Urinary bladder (tissue), 4 donors: Measurements from ENCODE around the gene FCAMR. TPM values are rescaled to one million over a fixed set of nuclear protein-coding genes. Genes with fewer than 3 reads are reported as not detected.

Experiments used
- DNase-seq: peaks from one replicate; pipeline ENCODE4 v3.0.0-alpha.2; 2015; ENCODE audit errors: extremely low spot score
- H3K27ac ChIP-seq: one replicate; pipeline ENCODE4 v1.5.1; 2013; ENCODE audit warnings: low read depth, mild to moderate bottlenecking, moderate library complexity
- H3K36me3 ChIP-seq: one replicate; pipeline ENCODE4 v1.6.1; 2013; ENCODE audit warnings: mild to moderate bottlenecking, moderate library complexity; ENCODE audit not compliant: insufficient read depth
- H3K4me1 ChIP-seq: one replicate; pipeline ENCODE4 v1.6.1; 2013; ENCODE audit warnings: mild to moderate bottlenecking, moderate library complexity; ENCODE audit not compliant: insufficient read depth
- H3K4me3 ChIP-seq: one replicate; pipeline ENCODE4 v1.5.1; 2013; ENCODE audit warnings: low read depth, low read length
- WGBS: extraction: QIAGEN DNeasy Blood & Tissue Kit; methylation state at CpG from one replicate; pipeline ENCODE4 v1.1.7; 2013; 5-methylcytosine and 5-hydroxymethylcytosine counted together
- polyA plus RNA-seq: library from polyadenylated mRNA; stranded (reverse); fragments of 200-250 nt; gene quantifications from one replicate; pipeline ENCODE4 v1.2.3, GENCODE V29; 2013
- total RNA-seq: library from RNA; depleted of rRNA; stranded (reverse); fragments of >200 nt; gene quantifications from one replicate; pipeline ENCODE4 v1.2.3, GENCODE V29; 2014
- donor health status: healthy with polysubstance abuse.
- donor health status: healthy.

FCAMR gene
- total and polyA plus RNA-seq, 2 donors = not detected

DNA sequence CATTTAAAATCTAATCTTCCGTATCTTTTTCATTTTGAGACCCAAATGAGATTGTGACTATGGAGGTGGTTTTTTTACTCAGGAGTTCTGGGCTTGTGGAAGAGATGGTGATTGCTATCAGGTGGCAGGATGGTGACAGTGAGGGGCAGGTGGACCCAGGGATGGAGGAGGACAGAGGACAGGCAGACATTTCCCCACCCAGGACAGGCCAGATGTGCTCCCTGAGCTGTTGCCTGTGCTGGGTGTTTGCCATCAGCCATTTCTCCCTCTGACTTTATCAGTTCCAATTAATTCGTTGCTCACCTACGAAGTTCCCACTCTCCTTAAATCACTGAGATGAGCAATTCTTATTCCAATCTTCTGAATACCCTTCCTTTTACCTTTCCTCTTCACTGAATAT is 35.8 kb upstream of the FCAMR start:
- no peak for DNase-seq
- Histone ChIP-seq H3K27ac (no peak overlapping the region), H3K4me1 (no peaks in the 10 kb centered on the region), H3K4me3 (no peak overlapping the region), H3K36me3 (no peaks in the 10 kb centered on the region)
- 93% methylated on average over 3 of the region's 3 CpGs for WGBS

DNA sequence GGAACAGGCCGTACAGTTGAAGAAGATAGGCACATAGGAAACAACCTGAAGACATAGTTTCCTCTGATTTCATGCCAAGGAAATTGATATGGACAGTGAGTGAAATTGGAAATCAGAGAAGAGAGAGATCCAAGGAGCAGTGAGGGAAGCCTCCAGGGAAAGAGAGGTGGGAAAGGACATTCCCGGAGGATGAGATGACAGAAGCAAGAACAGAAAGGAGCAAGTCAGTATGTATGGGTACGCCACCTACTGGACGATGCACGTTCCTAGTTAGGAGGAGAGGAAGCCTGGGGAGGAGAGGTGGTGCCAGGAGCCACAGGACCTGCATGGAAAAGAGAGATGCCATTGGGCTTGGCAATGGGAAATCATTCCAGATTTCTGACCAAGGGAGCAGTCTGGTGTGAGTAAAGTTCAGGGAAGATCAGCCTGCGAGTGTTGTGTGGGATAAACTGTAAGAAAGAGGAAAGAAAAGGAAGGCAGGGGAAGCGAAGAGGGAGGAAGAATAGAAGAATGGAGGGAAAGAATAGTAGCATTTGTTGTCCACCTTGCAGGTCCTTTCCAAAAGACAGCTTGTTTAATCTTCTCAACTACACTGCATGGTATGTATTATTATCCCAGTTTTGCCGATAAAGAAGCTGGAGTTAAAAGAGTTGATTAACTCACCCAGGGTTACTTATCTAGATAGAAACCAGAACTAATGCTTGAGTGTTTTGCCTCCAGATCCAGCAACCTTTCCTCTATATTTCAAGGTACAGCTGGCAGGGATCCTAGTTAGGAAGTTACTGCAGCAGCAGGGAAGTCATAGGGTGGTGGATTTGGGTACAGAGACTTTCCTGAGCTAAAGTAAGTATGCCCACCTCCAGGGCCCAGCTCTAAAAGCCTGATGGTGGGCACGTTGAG is 34.9 kb upstream of the FCAMR start:
- 45% methylated on average over 9 of the region's 9 CpGs for WGBS
- Histone ChIP-seq H3K36me3 (no peaks in the 10 kb centered on the region), H3K4me3 (no peak overlapping the region), H3K4me1 (no peaks in the 10 kb centered on the region), H3K27ac (no peak overlapping the region)
- no peak for DNase-seq

DNA sequence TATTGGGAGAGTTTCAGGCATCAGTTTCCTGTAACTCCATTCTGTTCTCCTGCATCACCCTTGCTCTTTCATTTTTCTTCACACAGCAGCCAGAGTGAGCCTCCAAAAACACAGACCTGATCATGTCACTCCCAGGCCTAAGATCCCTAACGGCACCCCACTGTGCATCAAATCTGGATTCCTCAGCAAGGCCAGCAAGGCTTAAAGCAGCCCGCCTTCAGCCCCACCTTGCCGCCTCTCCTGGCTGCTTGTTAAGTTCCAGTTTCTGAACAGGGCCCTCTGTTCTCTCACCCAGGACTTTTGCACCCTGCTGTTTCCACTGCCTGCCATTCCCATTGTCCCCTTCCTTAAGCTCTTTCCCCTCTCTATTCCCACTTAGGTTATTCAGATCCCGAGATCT is 33.0 kb upstream of the FCAMR start:
- H3K4me3 ChIP-seq = no peak overlapping the region

DNA sequence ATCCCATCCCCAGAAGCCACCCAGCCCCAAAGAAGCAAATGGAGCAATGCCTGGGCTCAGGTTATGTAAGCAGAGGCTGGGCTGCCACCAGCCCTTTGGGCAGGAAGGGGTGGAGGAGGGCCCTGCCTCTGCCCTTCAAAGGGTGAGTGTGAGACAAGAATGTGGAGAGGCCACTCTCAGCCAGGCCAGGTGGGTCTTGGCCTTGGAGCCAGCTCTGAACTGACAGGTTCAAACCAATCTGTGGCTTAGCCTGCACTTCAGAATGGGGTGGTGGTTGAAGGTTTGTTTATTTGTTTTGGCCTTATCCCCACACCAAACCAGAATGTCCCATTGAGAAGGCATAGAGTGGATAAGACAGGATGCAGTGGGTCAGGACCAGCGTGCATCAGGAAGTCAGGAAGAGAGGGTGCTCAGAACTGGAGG is 32.5 kb upstream of the FCAMR start:
- Histone ChIP-seq H3K4me3 (no peak overlapping the region), H3K36me3 (no peaks in the 10 kb centered on the region), H3K4me1 (no peaks in the 10 kb centered on the region), H3K27ac (no peak overlapping the region)
- DNase-seq = no peak
- 65% methylated on average over 1 of the region's 1 CpG for WGBS

More for the DNA sequence above, 33.0 kb upstream of the FCAMR start:
- Histone ChIP-seq H3K27ac (no peak overlapping the region), H3K4me1 (no peaks in the 10 kb centered on the region), H3K36me3 (no peaks in the 10 kb centered on the region)
- DNase-seq = no peak
- WGBS = 80% methylated on average over 4 of the region's 4 CpGs

DNA sequence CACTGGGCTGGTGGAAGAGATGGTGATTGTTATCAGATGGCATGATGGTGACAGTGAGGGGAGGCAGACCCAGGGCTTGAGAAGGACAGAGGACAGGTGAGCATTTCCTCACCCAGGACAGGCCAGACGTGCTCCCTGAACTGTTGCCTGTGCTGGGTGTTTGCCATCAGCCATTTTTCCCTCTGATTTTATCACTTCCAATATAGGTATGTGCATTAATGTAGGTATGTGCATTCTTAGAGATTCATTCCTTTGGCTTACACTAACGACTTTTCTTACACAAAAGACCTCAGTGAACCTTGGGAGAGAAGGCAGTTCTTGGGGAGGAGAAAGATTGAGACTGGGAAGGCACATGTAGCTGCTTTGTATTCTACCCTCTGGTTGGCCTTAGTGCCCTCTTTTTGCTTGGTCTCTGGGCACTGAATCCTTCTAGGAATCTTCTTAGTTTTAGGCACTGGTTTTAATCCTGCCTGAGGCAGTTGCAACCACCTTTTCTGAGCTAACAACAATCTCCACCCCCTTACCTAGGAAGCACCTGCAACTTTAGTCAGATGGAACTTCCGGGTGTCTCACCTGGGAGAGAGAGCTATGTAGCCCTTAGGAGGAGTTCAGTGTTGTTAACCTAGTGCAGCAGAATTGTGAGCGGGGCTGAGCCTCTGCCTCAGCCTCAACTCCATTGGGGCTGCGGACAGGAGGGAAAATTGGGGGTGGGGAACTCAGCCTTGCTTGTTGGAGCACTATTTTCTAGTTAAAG is 31.4 kb upstream of the FCAMR start:
- Histone ChIP-seq H3K36me3 (no peaks in the 10 kb centered on the region), H3K4me3 (no peak overlapping the region), H3K4me1 (no peaks in the 10 kb centered on the region), H3K27ac (peak overlapping the region; percentile 71)
- no peak for DNase-seq
- 78% methylated on average over 5 of the region's 5 CpGs for WGBS

DNA sequence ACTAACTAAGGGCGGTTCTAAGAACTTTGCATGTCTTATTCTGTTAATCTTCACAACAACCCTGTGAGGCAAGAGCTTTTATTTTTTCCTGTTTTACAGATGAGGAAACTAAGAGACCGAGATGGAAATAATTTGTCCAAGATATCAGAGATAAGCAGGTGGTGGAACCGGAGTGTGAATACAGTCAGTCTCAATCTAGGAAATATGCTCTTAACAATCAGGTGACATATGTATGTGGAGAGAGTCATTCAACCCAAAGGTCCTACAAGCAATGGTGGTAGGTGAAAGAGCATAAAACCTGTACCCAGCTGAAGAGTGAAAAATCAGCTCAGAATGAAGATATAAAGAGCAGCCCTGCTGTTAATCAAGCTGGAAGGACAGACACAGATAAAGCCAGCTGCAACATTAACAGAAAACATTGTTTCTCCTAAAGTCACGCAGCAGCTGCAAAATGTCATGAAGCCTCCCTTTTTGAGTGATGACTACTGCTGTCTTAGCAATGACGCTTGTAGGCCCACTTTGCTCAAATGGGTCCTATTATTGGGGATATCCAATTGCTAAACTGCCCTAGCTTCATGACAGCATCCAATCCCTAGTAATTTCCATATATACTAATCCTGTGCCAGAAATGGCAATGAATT is 30.5 kb upstream of the FCAMR start:
- no peak overlapping the region for H3K27ac ChIP-seq
- H3K36me3 ChIP-seq = no peaks in the 10 kb centered on the region
- no peaks in the 10 kb centered on the region for H3K4me1 ChIP-seq
- 66% methylated on average over 5 of the region's 5 CpGs for WGBS
- no peak overlapping the region for H3K4me3 ChIP-seq
- DNase-seq = no peak

DNA sequence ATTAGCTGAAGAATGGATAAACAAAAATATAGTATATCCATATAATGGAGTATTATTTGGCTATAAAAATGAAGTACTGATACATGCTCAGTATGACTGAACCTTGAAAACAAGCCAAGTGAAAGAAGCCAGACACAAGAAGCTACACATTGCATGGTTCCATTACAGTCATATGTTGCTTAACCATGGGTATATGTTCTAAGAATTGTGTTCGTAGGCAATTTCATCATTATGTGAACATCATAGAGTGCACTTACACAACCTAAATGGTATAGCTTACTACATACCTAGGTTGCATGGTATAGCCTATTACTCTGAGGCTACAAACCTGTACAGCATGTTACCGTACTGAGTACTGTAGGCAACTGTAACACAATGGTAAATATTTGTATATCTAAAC is 28.6 kb upstream of the FCAMR start:
- no peaks in the 10 kb centered on the region for H3K36me3 ChIP-seq
- WGBS = 86% methylated on average over 2 of the region's 2 CpGs
- H3K4me3 ChIP-seq = no peak overlapping the region
- no peak overlapping the region for H3K27ac ChIP-seq
- DNase-seq = no peak
- H3K4me1 ChIP-seq = no peaks in the 10 kb centered on the region

DNA sequence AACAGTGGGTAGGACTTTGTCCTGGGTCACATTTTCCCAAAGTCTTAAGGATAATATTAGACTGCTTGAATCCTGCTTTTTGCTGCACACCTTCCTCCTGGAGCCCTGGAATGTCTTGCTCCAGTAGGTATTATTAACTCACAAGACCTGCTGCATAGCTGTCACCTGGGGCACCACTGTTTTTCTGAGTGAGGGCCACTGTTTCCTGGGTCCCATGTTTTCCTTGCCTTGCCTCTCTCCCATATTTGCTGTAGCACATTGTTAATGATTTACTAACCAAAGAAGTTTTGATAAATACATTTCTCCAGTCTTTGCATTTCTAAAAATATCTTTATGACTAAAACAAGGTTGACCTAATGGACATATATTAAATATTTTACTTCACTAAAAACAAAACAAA is 22.5 kb upstream of the FCAMR start:
- no peak for DNase-seq
- no peaks in the 10 kb centered on the region for H3K36me3 ChIP-seq
- no peak overlapping the region for H3K4me3 ChIP-seq
- no peak overlapping the region for H3K27ac ChIP-seq
- H3K4me1 ChIP-seq = no peaks in the 10 kb centered on the region

DNA sequence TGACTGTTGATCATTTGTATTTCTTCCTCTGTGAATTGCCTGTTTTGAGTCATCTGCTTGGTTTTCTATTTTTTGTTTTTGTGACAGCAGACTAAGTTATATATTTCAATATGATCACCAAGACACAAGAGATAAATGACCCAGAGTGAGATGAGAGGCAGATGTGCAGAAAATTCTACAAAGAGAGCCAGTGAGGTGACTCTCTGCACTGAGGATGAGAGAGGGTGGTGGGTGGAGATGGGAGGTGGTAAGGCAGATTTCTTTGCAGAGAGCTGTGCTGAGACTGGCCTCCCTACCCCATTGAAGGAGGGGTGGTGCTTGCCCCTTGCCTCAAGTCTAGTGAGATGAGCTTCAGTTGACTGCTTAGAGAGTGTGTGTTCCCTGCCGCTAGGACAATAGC is 17.6 kb upstream of the FCAMR start:
- WGBS = 87% methylated on average over 1 of the region's 1 CpG
- no peak for DNase-seq
- no peaks in the 10 kb centered on the region for H3K36me3 ChIP-seq

DNA sequence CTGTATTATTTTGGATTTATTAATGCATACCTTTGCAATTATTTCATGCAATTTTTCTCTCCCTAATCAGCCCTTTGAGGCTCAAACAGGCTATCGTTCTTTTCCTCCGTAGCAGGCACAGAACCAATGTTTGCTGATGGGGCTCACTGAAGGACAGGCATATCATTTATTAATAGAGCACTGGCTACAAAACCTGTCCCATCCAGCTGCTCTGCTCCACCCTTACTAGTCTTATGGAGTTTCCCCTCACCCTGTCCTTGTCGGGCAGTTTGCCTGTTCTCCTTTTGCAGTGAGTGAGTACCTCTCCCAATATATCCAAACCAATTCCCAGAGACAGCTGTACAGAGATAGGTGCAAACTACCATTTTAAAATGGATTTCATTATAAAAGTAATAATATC is 16.6 kb upstream of the FCAMR start:
- Histone ChIP-seq H3K4me1 (no peaks in the 10 kb centered on the region), H3K27ac (no peak overlapping the region), H3K36me3 (no peaks in the 10 kb centered on the region), H3K4me3 (no peak overlapping the region)
- 56% methylated on average over 3 of the region's 3 CpGs for WGBS
- no peak for DNase-seq

More for the DNA sequence above, 17.6 kb upstream of the FCAMR start:
- Histone ChIP-seq H3K4me3 (no peak overlapping the region), H3K27ac (no peak overlapping the region), H3K4me1 (no peaks in the 10 kb centered on the region)

DNA sequence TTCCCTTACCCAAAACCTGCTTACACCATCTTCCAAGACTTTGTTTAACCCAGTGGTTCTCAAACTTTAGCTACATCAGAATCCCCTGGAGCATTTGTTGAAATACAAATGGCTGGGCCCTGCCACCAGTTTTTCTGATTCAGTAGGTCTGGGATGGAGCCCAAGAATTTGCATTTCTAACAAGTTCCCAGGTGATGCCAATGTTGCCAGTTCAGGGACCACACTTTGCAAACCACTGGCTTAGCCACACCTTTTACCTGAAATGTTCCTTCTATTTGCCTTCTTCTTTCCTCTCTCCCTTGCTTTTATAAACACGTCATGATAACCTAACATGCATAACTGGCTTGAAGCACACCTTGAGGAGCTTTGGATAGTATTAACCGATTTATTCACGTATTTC is 16.1 kb upstream of the FCAMR start:
- no peak for DNase-seq
- H3K4me1 ChIP-seq = no peaks in the 10 kb centered on the region
- no peaks in the 10 kb centered on the region for H3K36me3 ChIP-seq
- no peak overlapping the region for H3K4me3 ChIP-seq
- no peak overlapping the region for H3K27ac ChIP-seq
- WGBS = 79% methylated on average over 3 of the region's 3 CpGs

DNA sequence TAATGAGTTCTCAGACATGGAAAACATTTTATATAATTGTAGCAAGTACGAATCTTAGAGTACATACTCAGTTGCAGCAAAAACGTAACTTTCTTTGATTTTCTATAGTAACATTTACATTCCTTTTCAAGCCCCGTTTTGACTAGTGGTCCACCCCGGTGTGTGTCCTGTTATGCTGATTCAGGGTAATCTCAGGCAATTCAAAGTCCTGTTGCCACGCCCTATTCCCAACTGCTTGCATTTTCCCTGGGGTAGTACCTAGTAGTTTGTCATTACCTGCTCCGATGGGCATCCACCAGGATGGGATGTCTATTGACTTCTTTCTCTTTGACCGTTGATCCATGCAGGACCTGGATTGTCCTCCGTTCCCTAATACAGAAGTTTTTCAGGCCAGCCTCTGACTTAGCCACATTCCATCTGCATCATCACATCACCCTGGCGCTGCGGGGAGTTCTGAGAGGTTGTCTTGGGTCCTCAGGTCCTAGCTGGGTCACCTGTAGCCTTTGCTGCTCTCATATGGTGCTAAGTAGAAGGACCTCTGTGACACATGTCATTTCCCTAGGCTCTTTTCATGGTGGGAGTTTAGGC is 15.0 kb upstream of the FCAMR start:
- 53% methylated on average over 10 of the region's 10 CpGs for WGBS
- no peak for DNase-seq
- H3K27ac ChIP-seq = no peak overlapping the region
- H3K4me3 ChIP-seq = no peak overlapping the region
- no peaks in the 10 kb centered on the region for H3K36me3 ChIP-seq
- no peaks in the 10 kb centered on the region for H3K4me1 ChIP-seq

DNA sequence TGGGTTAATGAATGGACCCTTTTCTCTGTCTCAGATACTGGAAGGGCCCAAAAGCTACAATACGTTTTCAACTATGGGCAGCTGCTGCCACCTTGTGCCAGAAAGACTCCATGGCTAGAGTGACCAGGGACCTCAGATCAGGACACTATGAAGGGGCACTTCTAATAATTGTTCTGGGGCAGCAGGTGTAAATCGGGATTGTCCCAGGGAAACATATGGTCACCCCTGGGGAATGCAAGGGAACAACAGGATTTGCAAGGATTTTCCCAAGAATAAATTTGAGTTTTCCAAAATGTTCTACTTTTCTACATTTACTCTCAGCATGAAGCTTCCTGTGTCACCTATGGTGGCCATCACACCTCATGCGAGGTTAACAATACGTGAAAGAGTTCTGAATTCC is 12.0 kb upstream of the FCAMR start:
- DNase-seq = no peak
- H3K27ac ChIP-seq = no peak overlapping the region
- 28% methylated on average over 4 of the region's 4 CpGs for WGBS
- no peak overlapping the region for H3K4me3 ChIP-seq
- H3K4me1 ChIP-seq = no peaks in the 10 kb centered on the region
- H3K36me3 ChIP-seq = no peaks in the 10 kb centered on the region
